Effector memory CD8-positive, alpha-beta T cell (primary cell): Measurements from ENCODE around the gene TTN.

Experiments
- ATAC-seq: fragments of 150-1000 bp; cut with Tn5 transposase; replicated peaks from 2 replicates; pipeline ENCODE4 v1.10.0; 2021; ENCODE audit warnings: mild to moderate bottlenecking, moderate library complexity
- DNase-seq, 3 experiments: peaks; one replicate each; pipeline ENCODE4 v3.0.0; 2021
- H3K27ac Mint-ChIP-seq, 2 donors: one replicate each; pipeline ENCODE4 v1.8.0; 2022; ENCODE audit warnings: mild to moderate bottlenecking in 2 of 2, mixed read lengths in 2 of 2, moderate library complexity in 2 of 2
- H3K27me3 Mint-ChIP-seq, 2 donors: one replicate each; pipeline ENCODE4 v1.8.0; 2022; ENCODE audit warnings: mixed read lengths in 2 of 2
- H3K36me3 Mint-ChIP-seq: one replicate; pipeline ENCODE4 v1.8.0; 2022; ENCODE audit warnings: mild to moderate bottlenecking, moderate library complexity, mixed read lengths; ENCODE audit not compliant: insufficient read depth
- H3K4me1 Mint-ChIP-seq, 2 donors: one replicate each; pipeline ENCODE4 v1.8.0; 2022; ENCODE audit warnings: low read depth in 2 of 2, mixed read lengths in 2 of 2
- H3K4me3 Mint-ChIP-seq, 2 donors: one replicate each; pipeline ENCODE4 v1.8.0; 2022; ENCODE audit warnings: mild to moderate bottlenecking in 2 of 2, mixed read lengths in 2 of 2, moderate library complexity in 2 of 2
- H3K9me3 Mint-ChIP-seq, 2 donors: one replicate each; pipeline ENCODE4 v1.8.0; 2022; ENCODE audit warnings: mixed read lengths in 2 of 2

Gene TTN

GRCh38 chr2:178829299-178829960 is 22.2 kb upstream of the TTN start:
- no peak overlapping the region for H3K27ac Mint-ChIP-seq
- no peaks in the 10 kb centered on the region for H3K4me1 Mint-ChIP-seq
- no peak for ATAC-seq
- no peak overlapping the region for H3K4me3 Mint-ChIP-seq
- DNase-seq = no peak
- no peaks in the 10 kb centered on the region for H3K27me3 Mint-ChIP-seq
- H3K9me3 Mint-ChIP-seq = no peaks in the 10 kb centered on the region
- no peaks in the 10 kb centered on the region for H3K36me3 Mint-ChIP-seq

- Mint-ChIP-seq H3K36me3 (no peaks in the 10 kb centered on the region), H3K9me3 (no peaks in the 10 kb centered on the region), H3K27ac (no peak overlapping the region), H3K4me1 (no peaks in the 10 kb centered on the region), H3K4me3 (no peak overlapping the region), H3K27me3 (no peaks in the 10 kb centered on the region)
- no peak for DNase-seq
- no peak for ATAC-seq
These were observed 21.3 kb upstream of the TTN start for GRCh38 chr2:178828486-178828881.

- no peak overlapping the region for H3K27ac Mint-ChIP-seq
These were observed 20.7 kb upstream of the TTN start for GRCh38 chr2:178827739-178828485.

DNA sequence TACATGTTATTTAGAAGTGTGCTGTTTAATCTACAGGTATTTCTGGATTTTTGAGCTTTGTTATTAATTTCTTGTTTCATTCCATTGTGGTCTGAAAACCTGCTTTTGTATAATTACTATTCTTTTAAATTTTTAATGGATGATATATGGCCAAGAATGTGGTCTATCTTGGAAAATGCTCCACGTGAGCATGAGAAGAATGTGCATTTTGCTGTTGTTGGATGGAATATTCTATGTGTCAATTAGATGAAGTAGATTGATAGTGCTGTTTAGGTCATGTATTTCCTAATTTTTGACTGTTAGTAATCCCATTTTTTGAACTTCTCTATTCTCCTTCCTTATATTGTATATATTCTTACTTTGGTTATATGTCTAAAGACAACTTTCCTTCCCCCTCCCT is 19.9 kb upstream of the TTN start:
- H3K4me3 Mint-ChIP-seq = no peak overlapping the region
- H3K36me3 Mint-ChIP-seq = no peaks in the 10 kb centered on the region
- H3K9me3 Mint-ChIP-seq = no peaks in the 10 kb centered on the region
- H3K27me3 Mint-ChIP-seq = no peaks in the 10 kb centered on the region
- ATAC-seq (no peak), DNase-seq (no peak)
- H3K27ac Mint-ChIP-seq = no peak overlapping the region
- no peaks in the 10 kb centered on the region for H3K4me1 Mint-ChIP-seq

More at GRCh38 chr2:178827739-178828485, 20.7 kb upstream of the TTN start:
- Mint-ChIP-seq H3K9me3 (no peaks in the 10 kb centered on the region), H3K27me3 (no peaks in the 10 kb centered on the region), H3K4me1 (no peaks in the 10 kb centered on the region), H3K4me3 (no peak overlapping the region), H3K36me3 (no peaks in the 10 kb centered on the region)
- ATAC-seq (no peak), DNase-seq (no peak)

GRCh38 chr2:178825183-178825582 is 18.0 kb upstream of the TTN start:
- no peak overlapping the region for H3K4me3 Mint-ChIP-seq
- no peaks in the 10 kb centered on the region for H3K9me3 Mint-ChIP-seq
- no peak for DNase-seq
- H3K36me3 Mint-ChIP-seq = no peaks in the 10 kb centered on the region
- ATAC-seq = no peak
- H3K27me3 Mint-ChIP-seq = no peaks in the 10 kb centered on the region
- H3K4me1 Mint-ChIP-seq = no peaks in the 10 kb centered on the region
- H3K27ac Mint-ChIP-seq = no peak overlapping the region

- DNase-seq (no peak), ATAC-seq (no peak)
- H3K4me1 Mint-ChIP-seq = peaks cover 0 to 3% of the 10 kb centered on the region in 2 donors
- H3K27ac Mint-ChIP-seq = no peak overlapping the region
- no peaks in the 10 kb centered on the region for H3K36me3 Mint-ChIP-seq
- H3K4me3 Mint-ChIP-seq = no peak overlapping the region
- no peaks in the 10 kb centered on the region for H3K27me3 Mint-ChIP-seq
- no peaks in the 10 kb centered on the region for H3K9me3 Mint-ChIP-seq
These were observed 17.0 kb upstream of the TTN start for GRCh38 chr2:178824181-178824580.

GRCh38 chr2:178819992-178820391 is 12.8 kb upstream of the TTN start:
- ATAC-seq (no peak), DNase-seq (no peak)
- Mint-ChIP-seq H3K27ac (no peak overlapping the region), H3K9me3 (no peaks in the 10 kb centered on the region), H3K27me3 (peaks cover 0 to 5% of the 10 kb centered on the region in 2 donors), H3K4me1 (peaks cover 0 to 3% of the 10 kb centered on the region in 2 donors), H3K36me3 (no peaks in the 10 kb centered on the region), H3K4me3 (no peak overlapping the region)

- Mint-ChIP-seq H3K4me1 (peaks cover 0 to 3% of the 10 kb centered on the region in 2 donors), H3K4me3 (no peak overlapping the region), H3K36me3 (no peaks in the 10 kb centered on the region), H3K27me3 (peaks cover 0 to 5% of the 10 kb centered on the region in 2 donors), H3K9me3 (no peaks in the 10 kb centered on the region), H3K27ac (no peak overlapping the region)
- DNase-seq (no peak), ATAC-seq (no peak)
These were observed 12.1 kb upstream of the TTN start for GRCh38 chr2:178819147-178819875.

DNA sequence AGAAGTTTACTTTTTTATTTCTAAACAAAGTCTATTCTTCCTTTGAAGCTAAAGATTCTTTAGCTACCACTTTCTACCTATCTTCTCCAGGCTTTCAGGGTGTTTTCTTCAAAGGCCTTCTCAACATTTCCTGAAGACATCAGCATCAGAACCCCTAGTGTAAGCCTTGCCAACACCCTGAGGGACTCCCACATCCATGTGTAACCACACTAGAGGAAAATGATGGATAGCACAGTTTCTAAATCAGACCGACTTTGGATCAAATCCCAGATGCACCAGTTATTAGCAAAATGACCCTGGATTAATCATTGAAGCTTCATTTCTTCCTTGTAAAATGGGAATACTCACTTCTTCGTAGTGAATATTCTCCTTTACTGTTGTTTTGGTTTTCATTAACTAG is 4.7 kb upstream of the TTN start:
- no peak overlapping the region for H3K4me3 Mint-ChIP-seq
- no peaks in the 10 kb centered on the region for H3K36me3 Mint-ChIP-seq
- DNase-seq (no peak), ATAC-seq (no peak)
- H3K4me1 Mint-ChIP-seq = no peaks in the 10 kb centered on the region
- peaks cover 0 to 2% of the 10 kb centered on the region in 2 donors for H3K9me3 Mint-ChIP-seq
- H3K27me3 Mint-ChIP-seq = no peaks in the 10 kb centered on the region
- H3K27ac Mint-ChIP-seq = no peak overlapping the region

GRCh38 chr2:178811045-178811444 is 3.8 kb upstream of the TTN start:
- Mint-ChIP-seq H3K36me3 (no peaks in the 10 kb centered on the region), H3K9me3 (peaks cover 0 to 2% of the 10 kb centered on the region in 2 donors), H3K4me1 (no peaks in the 10 kb centered on the region), H3K27me3 (no peaks in the 10 kb centered on the region), H3K27ac (no peak overlapping the region), H3K4me3 (no peak overlapping the region)
- ATAC-seq (no peak), DNase-seq (no peak)

DNA sequence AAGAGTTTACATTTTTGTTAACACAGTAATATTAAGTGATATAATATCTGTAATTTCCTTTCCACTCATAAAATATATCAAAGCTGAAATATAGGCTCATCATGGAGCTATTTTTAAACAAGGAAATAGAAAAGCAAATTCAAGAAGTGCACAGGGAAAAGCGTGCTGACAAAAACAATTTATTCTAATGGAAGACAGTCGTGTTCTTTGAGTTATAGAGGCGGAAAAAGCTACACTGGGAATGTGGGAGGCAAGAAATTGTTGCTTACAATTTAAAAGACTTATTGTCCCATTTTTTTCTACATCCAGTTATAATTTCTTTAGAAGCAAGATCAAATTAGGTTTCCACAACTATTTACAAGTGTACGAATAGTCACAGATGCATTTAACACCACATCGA is 3.2 kb upstream of the TTN start:
- H3K36me3 Mint-ChIP-seq = no peaks in the 10 kb centered on the region
- no peaks in the 10 kb centered on the region for H3K4me1 Mint-ChIP-seq
- H3K27me3 Mint-ChIP-seq = no peaks in the 10 kb centered on the region
- no peak overlapping the region for H3K27ac Mint-ChIP-seq
- ATAC-seq = no peak
- DNase-seq = no peak
- H3K9me3 Mint-ChIP-seq = peaks cover 0 to 2% of the 10 kb centered on the region in 2 donors
- H3K4me3 Mint-ChIP-seq = no peak overlapping the region

DNA sequence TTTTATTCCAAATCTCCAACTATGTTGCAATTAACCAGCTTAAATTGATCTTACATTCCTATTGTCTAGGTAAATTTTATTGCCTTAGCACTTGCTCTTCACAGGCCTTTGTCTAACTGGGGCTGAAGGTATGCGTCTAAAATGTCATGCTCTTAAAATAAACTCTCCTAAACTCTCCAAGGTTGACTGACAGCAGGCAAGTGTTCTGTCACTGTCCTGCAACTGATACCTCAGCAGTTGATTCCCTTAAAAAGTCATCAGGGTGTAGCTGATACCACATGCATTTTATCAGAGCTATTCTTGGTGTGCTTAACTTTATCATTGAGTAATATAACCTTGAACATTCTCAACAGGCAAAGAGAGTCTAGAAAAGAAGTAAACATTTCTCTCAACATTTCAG is 680 bp downstream of the TTN start:
- H3K27me3 Mint-ChIP-seq = no peaks in the 10 kb centered on the region
- no peak overlapping the region for H3K4me3 Mint-ChIP-seq
- ATAC-seq = no peak

GRCh38 chr2:178805457-178805856 is 1.8 kb downstream of the TTN start:
- Mint-ChIP-seq H3K27ac (no peak overlapping the region), H3K36me3 (no peaks in the 10 kb centered on the region), H3K9me3 (no peaks in the 10 kb centered on the region), H3K4me3 (no peak overlapping the region), H3K27me3 (no peaks in the 10 kb centered on the region), H3K4me1 (no peaks in the 10 kb centered on the region)
- ATAC-seq = no peak
- no peak for DNase-seq

More for the DNA sequence above, 680 bp downstream of the TTN start:
- H3K4me1 Mint-ChIP-seq = no peaks in the 10 kb centered on the region
- H3K9me3 Mint-ChIP-seq = no peaks in the 10 kb centered on the region
- H3K27ac Mint-ChIP-seq = no peak overlapping the region
- no peaks in the 10 kb centered on the region for H3K36me3 Mint-ChIP-seq
- no peak for DNase-seq

- Mint-ChIP-seq H3K27ac (no peak overlapping the region), H3K4me3 (no peak overlapping the region), H3K4me1 (no peaks in the 10 kb centered on the region), H3K36me3 (no peaks in the 10 kb centered on the region), H3K9me3 (no peaks in the 10 kb centered on the region), H3K27me3 (no peaks in the 10 kb centered on the region)
- ATAC-seq (no peak), DNase-seq (no peak)
These were observed 2.4 kb downstream of the TTN start for GRCh38 chr2:178804791-178805190.
